ENCODE data around the gene DMXL2. TPM values are rescaled to one million over a fixed set of nuclear protein-coding genes. Genes with fewer than 3 reads are reported as not detected.
"Not testable (repeated sequence)": the region's sequence is repeated elsewhere in the genome, so short reads cannot be mapped to it uniquely, and the experiment has no call there.

DMXL2 gene
- total RNA-seq, 2 experiments from 2014 or later, result 8.7 to 11.8 TPM

DNA sequence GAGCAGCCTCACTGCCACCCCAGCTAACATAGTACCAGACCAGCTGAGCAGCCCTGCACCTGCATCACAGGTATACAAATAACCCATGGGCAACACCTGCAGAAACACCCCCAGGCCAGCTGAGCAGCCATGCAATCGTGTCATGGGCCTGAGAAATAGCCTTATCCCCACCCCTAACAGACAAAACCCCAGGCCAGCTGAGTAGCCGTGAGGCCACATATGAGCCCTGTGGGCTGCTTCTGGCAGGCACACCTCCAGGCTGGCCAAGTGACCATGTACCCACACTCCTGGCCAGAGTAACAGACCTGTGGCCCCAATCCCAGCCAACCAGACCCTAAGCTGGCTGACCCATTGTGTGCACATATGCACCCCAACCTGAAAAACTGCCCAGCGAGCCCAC, 138.6 kb downstream of the DMXL2 start:
- no peak overlapping the region for H3K27ac Mint-ChIP-seq
- POLR2A ChIA-PET, result no interaction called here
- H3K4me3 Mint-ChIP-seq, result no peak overlapping the region
- DNase-seq, result no peak
- peaks cover 28% of the 10 kb centered on the region for H3K36me3 Mint-ChIP-seq
- ATAC-seq (ENCODE audit: low read depth), result no peak
- H3K4me1 Mint-ChIP-seq, result no peaks in the 10 kb centered on the region
- H3K27me3 Mint-ChIP-seq, result no peaks in the 10 kb centered on the region
- peaks cover 15% of the 10 kb centered on the region for H3K9me3 Mint-ChIP-seq

DNA sequence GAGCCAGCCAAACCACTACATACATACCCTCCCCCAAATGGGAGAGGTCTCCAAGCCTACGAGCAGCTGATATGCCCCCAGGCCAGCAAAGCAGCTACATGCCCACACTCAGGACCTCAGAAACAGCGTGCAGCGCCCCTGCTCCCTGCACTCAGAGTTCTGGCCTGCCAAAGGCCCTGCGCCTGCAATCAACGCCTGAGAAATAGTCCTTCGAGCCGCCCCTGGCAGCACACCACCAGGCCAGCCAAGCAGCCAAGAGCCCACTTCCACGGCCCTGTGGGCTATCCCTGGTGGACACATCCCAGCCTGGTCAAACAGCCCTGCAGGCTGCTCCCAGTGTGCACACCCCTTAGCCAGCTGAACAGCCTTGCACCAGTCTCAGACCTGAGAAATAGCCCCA, 139.1 kb downstream of the DMXL2 start:
- POLR2A ChIA-PET, result no interaction called here
- Mint-ChIP-seq H3K36me3 (peaks cover 24% of the 10 kb centered on the region), H3K27me3 (no peaks in the 10 kb centered on the region), H3K9me3 (peaks cover 15% of the 10 kb centered on the region), H3K4me1 (no peaks in the 10 kb centered on the region), H3K27ac (no peak overlapping the region), H3K4me3 (no peak overlapping the region)
- ATAC-seq (ENCODE audit: low read depth) (no peak), DNase-seq (no peak)

DNA sequence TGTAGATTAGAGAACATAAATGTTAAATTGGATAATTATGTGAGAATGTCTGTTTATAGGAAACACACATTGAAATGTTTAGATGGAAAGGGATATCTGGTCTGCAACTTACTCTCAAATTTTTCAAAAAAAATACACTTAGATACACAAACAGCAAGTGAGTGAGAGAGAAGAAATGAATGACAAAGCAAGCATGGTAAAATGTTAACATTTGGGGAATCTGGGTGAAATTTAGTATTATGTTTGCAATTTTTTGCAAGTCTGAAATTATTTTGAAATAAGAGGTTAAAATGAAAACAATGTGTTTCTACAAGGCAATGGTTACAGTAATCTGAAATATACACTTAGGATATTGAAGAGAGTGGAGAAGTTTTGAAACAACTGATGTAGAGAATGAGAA, 146.8 kb downstream of the DMXL2 start:
- Mint-ChIP-seq H3K36me3 (peaks cover 9% of the 10 kb centered on the region), H3K27ac (no peak overlapping the region), H3K27me3 (no peaks in the 10 kb centered on the region), H3K4me1 (no peaks in the 10 kb centered on the region), H3K4me3 (no peak overlapping the region), H3K9me3 (peaks cover 2% of the 10 kb centered on the region)
- POLR2A ChIA-PET, result no interaction called here
- ATAC-seq (ENCODE audit: low read depth), result no peak
- DNase-seq, result no peak

DNA sequence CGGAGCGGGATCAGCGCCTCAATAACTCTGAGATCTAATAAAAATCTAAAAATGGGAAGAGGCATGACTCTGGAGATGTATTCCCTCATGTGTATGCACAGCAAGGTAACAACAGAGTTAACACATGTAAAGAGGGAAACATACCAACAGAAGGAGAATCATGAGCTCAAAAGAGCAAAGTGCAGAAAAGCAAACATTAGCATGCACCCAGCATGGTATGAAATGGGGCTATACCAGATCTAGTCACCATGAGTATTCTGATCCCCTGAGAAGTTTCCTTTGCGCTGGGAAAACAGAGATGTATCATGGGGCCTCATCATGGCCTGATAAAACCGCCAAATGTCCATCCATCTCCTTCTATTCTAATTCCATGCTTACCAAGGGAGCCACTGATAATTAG, 152.1 kb downstream of the DMXL2 start:
- POLR2A ChIA-PET, result no interaction called here
- DNase-seq, result no peak
- Mint-ChIP-seq H3K9me3 (no peaks in the 10 kb centered on the region), H3K4me3 (no peak overlapping the region), H3K36me3 (peaks cover 1% of the 10 kb centered on the region), H3K4me1 (no peaks in the 10 kb centered on the region), H3K27me3 (no peaks in the 10 kb centered on the region), H3K27ac (no peak overlapping the region)
- no peak for ATAC-seq (ENCODE audit: low read depth)

DNA sequence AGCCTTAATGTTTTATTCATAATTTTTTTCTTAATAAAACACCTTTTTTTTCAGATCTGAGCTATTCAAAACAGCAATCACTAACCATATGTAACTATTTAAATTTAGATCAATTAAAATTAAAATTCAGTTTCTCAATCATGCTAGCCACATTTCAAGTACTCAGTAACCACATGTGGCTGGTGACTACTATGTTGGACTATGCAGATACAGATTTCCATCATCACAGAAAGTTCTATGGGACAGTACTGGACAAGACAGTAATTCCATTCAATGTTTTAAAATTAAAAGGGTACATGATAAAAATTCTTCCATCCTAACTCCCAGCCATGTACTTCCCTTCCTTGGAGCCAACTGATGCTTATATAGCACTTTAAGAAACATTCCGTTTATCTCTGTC, 161.8 kb downstream of the DMXL2 start:
- H3K27ac Mint-ChIP-seq, result no peak overlapping the region
- H3K4me1 Mint-ChIP-seq, result no peaks in the 10 kb centered on the region
- H3K4me3 Mint-ChIP-seq, result no peak overlapping the region
- ATAC-seq (ENCODE audit: low read depth) (no peak), DNase-seq (no peak)
- peaks cover 11% of the 10 kb centered on the region for H3K36me3 Mint-ChIP-seq
- H3K27me3 Mint-ChIP-seq, result no peaks in the 10 kb centered on the region
- no peaks in the 10 kb centered on the region for H3K9me3 Mint-ChIP-seq
- POLR2A ChIA-PET, result no interaction called here

DNA sequence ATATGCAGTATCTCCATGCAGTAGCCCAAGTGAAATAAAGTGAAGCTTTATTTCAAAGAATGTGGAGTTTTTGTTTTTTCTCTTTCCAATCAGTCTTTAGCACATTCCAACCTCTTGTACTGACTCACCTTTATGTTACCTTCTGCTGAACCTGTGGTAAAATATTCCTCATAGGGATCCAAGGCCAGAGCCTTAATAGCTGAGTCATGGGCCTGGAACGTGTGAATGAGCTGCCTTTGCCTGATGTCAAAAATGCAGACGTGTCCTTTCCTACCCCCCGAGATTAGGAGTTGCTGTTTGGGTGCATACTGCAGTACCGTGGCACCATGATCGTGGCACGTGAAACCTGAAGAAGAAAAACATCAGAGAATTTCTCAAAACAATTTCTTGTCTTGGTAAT, 172.6 kb downstream of the DMXL2 start:
- POLR2A ChIA-PET, result no interaction called here
- Mint-ChIP-seq H3K36me3 (peaks cover 6% of the 10 kb centered on the region), H3K4me3 (no peak overlapping the region), H3K9me3 (no peaks in the 10 kb centered on the region), H3K4me1 (peaks cover 7% of the 10 kb centered on the region), H3K27ac (no peak overlapping the region), H3K27me3 (no peaks in the 10 kb centered on the region)
- DNase-seq, result no peak
- ATAC-seq (ENCODE audit: low read depth), result no peak

DNA sequence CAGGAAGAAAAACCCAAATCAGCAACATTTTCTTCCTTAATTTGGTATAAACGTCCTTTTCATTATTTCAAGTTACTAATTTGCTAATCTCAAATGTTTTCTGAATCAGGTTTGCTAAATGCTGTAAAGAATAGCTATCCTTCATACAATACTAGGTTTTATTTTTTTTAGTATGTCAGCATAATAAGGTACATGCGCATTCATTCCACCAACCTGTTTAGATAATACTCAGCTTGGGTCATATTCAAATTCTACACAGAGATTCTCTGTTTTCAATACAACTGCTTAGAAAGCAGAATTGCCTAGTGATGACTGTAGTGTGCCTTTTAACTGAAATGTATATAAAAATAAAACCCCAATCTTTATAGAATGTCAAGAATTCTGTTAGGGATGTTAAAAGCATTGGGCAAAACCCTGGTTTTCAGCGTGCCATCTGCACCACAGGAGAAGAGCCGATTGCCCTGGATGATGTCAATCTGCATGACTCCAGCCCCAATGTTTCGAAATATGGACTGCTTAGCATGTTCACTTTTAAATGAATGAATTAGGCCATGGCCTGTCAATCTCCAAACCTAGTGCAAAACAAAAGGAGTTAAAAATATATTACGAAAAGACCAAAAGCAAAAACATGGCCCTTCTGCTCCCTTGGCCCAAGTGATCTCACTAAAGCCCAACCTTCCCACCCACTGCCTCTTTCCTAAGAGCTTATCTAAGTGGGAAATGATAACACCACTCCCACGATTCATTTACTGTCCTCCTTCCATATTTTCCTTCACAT, 173.8 kb downstream of the DMXL2 start:
- Mint-ChIP-seq H3K36me3 (peaks cover 6% of the 10 kb centered on the region), H3K4me3 (no peak overlapping the region), H3K27ac (no peak overlapping the region), H3K27me3 (no peaks in the 10 kb centered on the region), H3K9me3 (no peaks in the 10 kb centered on the region), H3K4me1 (peaks cover 7% of the 10 kb centered on the region)
- no peak for DNase-seq
- POLR2A ChIA-PET, result no interaction called here
- ATAC-seq (ENCODE audit: low read depth), result no peak

DNA sequence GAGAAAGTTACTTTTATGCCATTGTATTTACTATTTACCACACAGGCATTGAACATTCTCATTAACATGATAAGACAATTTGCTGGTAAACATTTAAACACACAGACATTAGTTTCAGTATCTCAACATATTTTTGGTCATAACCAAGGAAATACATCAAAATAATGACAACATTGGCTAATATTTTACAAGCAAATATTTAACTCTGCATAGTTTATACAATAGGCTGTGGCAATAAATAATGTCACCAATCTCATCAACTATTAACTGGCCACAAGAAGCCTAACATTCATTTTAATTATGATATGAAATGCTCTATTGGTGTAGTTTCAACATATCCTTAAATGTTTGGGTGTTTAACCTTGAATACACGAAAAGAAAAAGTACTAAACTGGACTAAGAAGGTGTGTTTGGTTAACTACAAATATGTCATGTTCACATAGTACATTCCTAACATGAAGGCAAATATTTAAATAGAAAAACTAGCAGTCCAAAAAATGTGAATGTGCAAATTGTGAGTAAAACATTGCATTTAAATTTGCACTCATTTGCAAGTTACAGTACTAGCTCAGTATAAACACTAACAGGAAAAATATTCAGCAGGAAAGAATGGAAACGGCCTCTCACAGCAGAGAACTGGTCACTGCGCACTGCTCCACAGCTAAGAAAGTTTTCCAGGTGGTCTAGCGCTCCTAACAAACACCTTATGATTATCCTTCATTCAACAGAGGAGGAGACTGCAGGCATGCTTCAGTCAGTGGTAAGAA, 174.5 kb downstream of the DMXL2 start:
- Mint-ChIP-seq H3K27ac (no peak overlapping the region), H3K9me3 (no peaks in the 10 kb centered on the region), H3K4me3 (no peak overlapping the region), H3K27me3 (no peaks in the 10 kb centered on the region), H3K4me1 (peaks cover 7% of the 10 kb centered on the region), H3K36me3 (peaks cover 6% of the 10 kb centered on the region)
- ATAC-seq (ENCODE audit: low read depth) (no peak), DNase-seq (no peak)
- POLR2A ChIA-PET, result no interaction called here

DNA sequence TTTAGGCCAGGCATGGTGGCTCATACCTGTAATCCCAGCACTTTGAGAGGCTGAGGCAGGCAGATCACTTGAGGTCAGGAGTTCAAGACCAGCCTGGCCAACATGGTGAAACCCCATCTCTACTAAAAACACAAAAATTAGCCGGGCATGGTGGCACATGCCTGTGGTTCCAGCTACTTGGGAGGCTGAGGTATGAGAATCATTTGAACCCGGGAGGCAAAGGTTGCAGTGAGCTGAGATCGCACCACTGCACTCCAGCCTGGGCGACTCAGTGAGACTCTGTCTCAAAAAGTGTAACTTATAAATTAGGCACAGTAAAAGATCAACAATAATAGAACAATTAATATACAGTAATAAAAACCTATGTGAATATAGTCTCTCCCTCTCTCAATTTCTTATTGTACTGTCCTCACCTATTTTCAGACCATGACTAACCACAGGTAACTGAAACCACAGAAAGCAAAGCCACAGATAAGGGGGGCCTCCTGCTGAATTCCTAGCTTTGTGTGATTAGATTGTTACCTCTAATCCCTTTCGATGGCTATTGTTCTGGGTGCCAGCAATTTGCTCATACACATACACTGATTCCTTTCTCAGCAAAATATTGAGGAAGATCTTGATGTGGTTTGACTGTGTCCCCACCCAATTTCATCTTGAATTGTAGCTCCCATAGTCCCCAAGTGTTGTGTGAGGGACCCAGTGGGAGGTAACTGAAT, 176.4 kb downstream of the DMXL2 start:
- H3K27ac Mint-ChIP-seq; H3K27me3 Mint-ChIP-seq; ATAC-seq (ENCODE audit: low read depth); H3K9me3 Mint-ChIP-seq; H3K4me1 Mint-ChIP-seq; H3K4me3 Mint-ChIP-seq; H3K36me3 Mint-ChIP-seq; POLR2A ChIA-PET; DNase-seq: not testable (repeated sequence)

DNA sequence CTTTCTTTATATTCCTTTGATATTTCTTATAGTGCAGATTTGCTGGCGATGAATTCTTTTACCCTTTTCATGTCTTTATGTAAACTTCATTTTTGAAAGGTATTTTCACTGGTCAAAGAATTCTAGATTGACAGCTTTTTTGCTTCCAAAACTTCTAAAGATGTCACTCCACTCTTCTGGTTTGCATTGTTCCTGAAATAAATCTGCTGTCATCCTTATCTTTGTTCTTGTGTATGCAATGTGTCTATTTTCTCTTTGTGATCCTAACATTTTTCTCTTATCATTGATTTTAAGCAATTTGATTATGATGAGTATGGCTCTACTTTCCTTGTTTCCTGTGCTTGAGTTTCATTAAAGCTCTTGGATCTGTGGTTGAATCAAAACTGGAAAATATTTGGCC, 177.8 kb downstream of the DMXL2 start:
- H3K36me3 Mint-ChIP-seq, result peaks cover 6% of the 10 kb centered on the region
- POLR2A ChIA-PET, result no interaction called here
- ATAC-seq (ENCODE audit: low read depth) (no peak), DNase-seq (no peak)
- H3K27ac Mint-ChIP-seq, result no peak overlapping the region
- H3K4me3 Mint-ChIP-seq, result no peak overlapping the region
- H3K9me3 Mint-ChIP-seq, result no peaks in the 10 kb centered on the region
- peaks cover 2% of the 10 kb centered on the region for H3K27me3 Mint-ChIP-seq
- H3K4me1 Mint-ChIP-seq, result peaks cover 7% of the 10 kb centered on the region

DNA sequence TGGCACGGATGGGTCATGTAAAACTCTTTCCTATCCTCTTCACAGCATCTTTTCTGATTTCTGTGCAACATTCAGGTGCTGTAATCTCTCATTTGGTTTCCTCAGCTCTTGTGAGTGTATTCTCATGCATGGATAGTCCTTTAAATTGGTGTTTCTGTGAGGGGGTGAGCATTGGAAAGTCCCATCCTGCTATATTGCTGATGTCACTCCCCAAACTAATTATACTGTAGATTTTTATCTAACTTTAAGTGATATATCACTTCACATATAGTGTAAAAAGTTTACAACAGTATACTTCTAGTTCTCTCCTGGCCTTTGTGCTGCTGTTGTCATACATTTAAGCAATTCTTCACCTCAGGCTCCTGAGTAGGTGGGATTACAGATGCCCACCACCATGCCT, 178.5 kb downstream of the DMXL2 start:
- no peak overlapping the region for H3K4me3 Mint-ChIP-seq
- ATAC-seq (ENCODE audit: low read depth), result no peak
- DNase-seq, result no peak
- no peaks in the 10 kb centered on the region for H3K9me3 Mint-ChIP-seq
- H3K36me3 Mint-ChIP-seq, result peaks cover 3% of the 10 kb centered on the region
- peaks cover 3% of the 10 kb centered on the region for H3K27me3 Mint-ChIP-seq
- POLR2A ChIA-PET, result no interaction called here
- H3K27ac Mint-ChIP-seq, result no peak overlapping the region
- H3K4me1 Mint-ChIP-seq, result peaks cover 7% of the 10 kb centered on the region

DNA sequence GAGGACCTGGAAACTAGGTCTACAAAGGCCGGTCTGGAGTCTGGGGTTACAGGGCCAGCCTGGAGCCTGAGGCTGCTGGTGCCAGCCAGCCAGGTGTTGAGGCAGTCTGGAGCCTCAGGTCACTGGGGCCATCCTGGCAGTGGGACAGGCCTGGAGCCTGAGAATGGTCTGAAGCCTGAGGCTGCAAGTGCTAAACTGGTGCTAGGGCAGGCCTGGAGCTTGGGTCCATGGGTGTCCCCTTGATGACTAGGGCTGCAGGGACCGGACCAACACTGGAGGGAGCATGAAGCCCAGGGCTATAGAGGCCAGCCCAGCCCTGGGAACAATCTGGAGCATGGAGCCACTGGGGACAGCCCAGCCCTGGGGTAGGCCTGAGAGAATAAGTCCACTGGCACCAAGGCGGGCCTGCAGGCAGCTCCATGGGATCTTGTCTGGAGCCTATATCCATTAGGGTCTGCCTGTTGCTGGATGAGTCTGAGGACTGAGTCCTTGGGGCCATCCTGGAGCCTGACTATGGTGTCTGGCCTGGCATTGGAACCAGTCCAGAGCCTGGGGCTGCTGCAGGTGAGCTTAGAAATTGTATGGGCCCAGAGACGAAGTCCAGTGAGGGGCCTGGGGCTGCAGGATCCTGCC, 179.2 kb downstream of the DMXL2 start:
- Mint-ChIP-seq H3K27me3 (peaks cover 7% of the 10 kb centered on the region), H3K4me3 (no peak overlapping the region), H3K9me3 (peaks cover under 1% of the 10 kb centered on the region), H3K36me3 (peaks cover 2% of the 10 kb centered on the region), H3K27ac (no peak overlapping the region), H3K4me1 (peaks cover 7% of the 10 kb centered on the region)
- DNase-seq (no peak), ATAC-seq (ENCODE audit: low read depth) (no peak)
- POLR2A ChIA-PET, result no interaction called here

DNA sequence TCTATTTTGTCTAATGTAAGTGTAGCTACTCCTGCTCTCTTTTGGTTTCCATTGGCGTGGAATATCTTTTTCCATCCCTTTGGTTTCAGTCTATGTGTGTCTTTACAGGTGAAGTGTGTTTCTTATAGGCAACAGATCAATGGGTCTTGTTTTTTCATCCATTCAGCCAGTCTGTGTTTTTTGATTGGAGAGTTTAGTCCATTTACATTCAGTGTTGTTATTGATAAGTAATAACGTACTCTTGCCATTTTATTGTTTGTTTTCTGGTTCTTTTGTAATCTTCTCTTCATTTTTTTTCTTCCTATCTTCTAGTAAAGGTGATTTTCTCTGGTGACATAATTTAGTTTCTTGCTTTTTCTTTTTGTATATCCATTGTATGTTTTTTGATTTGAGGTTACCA, 184.0 kb downstream of the DMXL2 start:
- peaks cover 28% of the 10 kb centered on the region for H3K27me3 Mint-ChIP-seq
- no peak overlapping the region for H3K4me3 Mint-ChIP-seq
- POLR2A ChIA-PET, result no interaction called here
- no peaks in the 10 kb centered on the region for H3K36me3 Mint-ChIP-seq
- no peaks in the 10 kb centered on the region for H3K4me1 Mint-ChIP-seq
- DNase-seq, result no peak
- H3K9me3 Mint-ChIP-seq, result peaks cover 1% of the 10 kb centered on the region
- no peak overlapping the region for H3K27ac Mint-ChIP-seq
- ATAC-seq (ENCODE audit: low read depth), result no peak

Measured in activated naive CD8-positive, alpha-beta T cell treated with anti-CD3 and anti-CD28 coated beads, Interleukin-2, amount 10 ng/mL, durations not matched to agents 7 days and 5 days (primary cell).